OCI-LY1 (cell line): ENCODE data around the gene KCNK16.

Source experiments
- CTCF ChIP-seq: fragments of 200-600 bp; sonication (generic), shearing (Covaris generic); IDR thresholded peaks from 2 replicates; pipeline ENCODE4 v1.5.1; 2017; ENCODE audit warnings: mild to moderate bottlenecking, antibody characterized with exemption, low read length, moderate library complexity, mixed read lengths
- EZH2 ChIP-seq: fragments of 200-600 bp; sonication (generic), shearing (Covaris generic); IDR thresholded peaks from 2 replicates; pipeline ENCODE4 v1.8.0; 2017; ENCODE audit warnings: borderline replicate concordance, mixed run types, mild to moderate bottlenecking, antibody characterized with exemption, low read length, moderate library complexity, mixed read lengths

GRCh38 chr6:39294899-39295298 lies 27.6 kb downstream of the KCNK16 start:
- TF ChIP-seq CTCF = no peak
- no peak for TF ChIP-seq EZH2
